ENCODE measurements around the gene SYNDIG1. TPM values are rescaled to one million over a fixed set of nuclear protein-coding genes. Genes with fewer than 3 reads are reported as not detected.

SYNDIG1 gene
- total RNA-seq, 1 experiment from 2014 or later, result not detected

GRCh38 chr20:24451428-24451827 lies 18.0 kb upstream of the SYNDIG1 start:
- intact Hi-C loops (cut with micrococcal nuclease; ENCODE audit: unreplicated experiment) (no loop called here), in situ Hi-C loops (cut with HindIII; ENCODE audit: low pct_unique_long_range_greater_than_20kb, low sequenced_read_pairs) (no loop called here)
- Histone ChIP-seq H3K9me3 (ENCODE audit: control insufficient read depth, insufficient read depth, low read depth, low read length) (no peaks in the 10 kb centered on the region), H3K27me3 (ENCODE audit: control insufficient read depth, insufficient read depth, low read length) (peaks cover 2% of the 10 kb centered on the region), H3K27ac (ENCODE audit: low read length) (no peak overlapping the region), H3K36me3 (ENCODE audit: control insufficient read depth, insufficient read depth, low read length) (no peaks in the 10 kb centered on the region), H3K4me3 (ENCODE audit: low read depth in 2 of 2, low read length in 2 of 2) (no peak overlapping the region), H3K4me1 (ENCODE audit: control insufficient read depth, insufficient read depth, low read length) (no peaks in the 10 kb centered on the region)
- no TSS peak for BruUV-seq (replicated peaks)
- ATAC-seq (no peak), DNase-seq (ENCODE audit: low read depth, low spot score) (no peak)
- ChIA-PET CTCF (no interaction called here), POLR2A (no interaction called here)
- TF ChIP-seq REST (IDR thresholded peaks at IDR 0.05; ENCODE audit: insufficient read depth in 1 of 2, low read depth in 2 of 2, low read length in 1 of 2) (no peak), SIN3A (IDR thresholded peaks at IDR 0.05; ENCODE audit: borderline replicate concordance, insufficient read depth, low read depth, low read length) (no peak), CTCF (IDR thresholded peaks at IDR 0.05) (no peak), TCF7L2 (IDR thresholded peaks at IDR 0.05; ENCODE audit: low read depth, low read length) (no peak), POLR2AphosphoS5 (IDR thresholded peaks at IDR 0.05; ENCODE audit: low read depth, low read length) (no peak)

- TF ChIP-seq TCF7L2 (IDR thresholded peaks at IDR 0.05; ENCODE audit: low read depth, low read length) (no peak), POLR2AphosphoS5 (IDR thresholded peaks at IDR 0.05; ENCODE audit: low read depth, low read length) (no peak), REST (IDR thresholded peaks at IDR 0.05; ENCODE audit: insufficient read depth in 1 of 2, low read depth in 2 of 2, low read length in 1 of 2) (no peak), CTCF (IDR thresholded peaks at IDR 0.05) (no peak), SIN3A (IDR thresholded peaks at IDR 0.05; ENCODE audit: borderline replicate concordance, insufficient read depth, low read depth, low read length) (no peak)
- CTCF ChIA-PET, result no interaction called here
Observed at GRCh38 chr20:24452016-24452415, 17.4 kb upstream of the SYNDIG1 start.

More at GRCh38 chr20:24452016-24452415, 17.4 kb upstream of the SYNDIG1 start:
- Histone ChIP-seq H3K36me3 (ENCODE audit: control insufficient read depth, insufficient read depth, low read length) (no peaks in the 10 kb centered on the region), H3K27ac (ENCODE audit: low read length) (no peak overlapping the region), H3K4me3 (ENCODE audit: low read depth in 2 of 2, low read length in 2 of 2) (no peak overlapping the region), H3K9me3 (ENCODE audit: control insufficient read depth, insufficient read depth, low read depth, low read length) (no peaks in the 10 kb centered on the region), H3K27me3 (ENCODE audit: control insufficient read depth, insufficient read depth, low read length) (peaks cover 2% of the 10 kb centered on the region), H3K4me1 (ENCODE audit: control insufficient read depth, insufficient read depth, low read length) (no peaks in the 10 kb centered on the region)
- in situ Hi-C loops (cut with HindIII; ENCODE audit: low pct_unique_long_range_greater_than_20kb, low sequenced_read_pairs), result no loop called here
- no peak for DNase-seq (ENCODE audit: low read depth, low spot score)
- no peak for ATAC-seq
- intact Hi-C loops (cut with micrococcal nuclease; ENCODE audit: unreplicated experiment), result no loop called here
- no TSS peak for BruUV-seq (replicated peaks)
- POLR2A ChIA-PET, result no interaction called here

All from Panc1 (cell line).